Astrocyte (in vitro differentiated cells and primary cell): Measurements from ENCODE around the gene LRWD1.

Experiments
- CTCF ChIP-seq: IDR thresholded peaks from 2 replicates; pipeline ENCODE4 v1.5.1; 2011; ENCODE audit warnings: low read depth, mild to moderate bottlenecking, inconsistent platforms, low read length, moderate library complexity; ENCODE audit not compliant: insufficient read depth
- EZH2 ChIP-seq: IDR thresholded peaks from 2 replicates; pipeline ENCODE4 v1.6.1; 2012; ENCODE audit warnings: mild to moderate bottlenecking, low read length, inconsistent platforms; ENCODE audit not compliant: insufficient read depth

- TF ChIP-seq CTCF (no peak), EZH2 (no peak)
Observed at GRCh38 chr7:102431617-102432298, 33.0 kb upstream of the LRWD1 start.
